Hippocampal formation (tissue), 2 donors: ENCODE results near the gene NAA15.
"Not testable (repeated sequence)": the region's sequence is repeated elsewhere in the genome, so short reads cannot be mapped to it uniquely, and the experiment has no call there.

ENCODE experiments used
- DNase-seq, 2 donors: peaks; one replicate each; lab custom pipeline; 2025; lab: John Stamatoyannopoulos, UW

NAA15 gene

DNA sequence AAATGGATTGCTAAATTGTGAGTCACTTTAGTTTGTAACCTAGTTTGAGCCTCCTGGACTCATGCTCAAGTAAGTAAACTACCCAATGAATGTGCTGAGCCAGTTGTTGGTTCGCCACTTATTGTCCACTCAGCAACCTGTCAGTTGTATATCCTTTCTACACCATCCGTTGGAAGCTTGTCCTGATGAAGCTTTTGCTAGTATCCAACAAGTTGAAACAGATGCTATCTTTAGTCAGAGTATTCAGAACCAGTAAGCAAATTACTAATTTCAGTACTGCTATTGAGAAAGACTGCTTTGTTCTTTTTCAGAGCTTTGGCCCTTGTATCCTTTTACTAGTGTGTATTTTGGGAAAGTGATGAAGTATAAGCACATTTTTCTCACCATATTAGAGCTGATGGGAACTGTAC is 4.3 kb upstream of the NAA15 start:
- DNase-seq, result no peak

DNA sequence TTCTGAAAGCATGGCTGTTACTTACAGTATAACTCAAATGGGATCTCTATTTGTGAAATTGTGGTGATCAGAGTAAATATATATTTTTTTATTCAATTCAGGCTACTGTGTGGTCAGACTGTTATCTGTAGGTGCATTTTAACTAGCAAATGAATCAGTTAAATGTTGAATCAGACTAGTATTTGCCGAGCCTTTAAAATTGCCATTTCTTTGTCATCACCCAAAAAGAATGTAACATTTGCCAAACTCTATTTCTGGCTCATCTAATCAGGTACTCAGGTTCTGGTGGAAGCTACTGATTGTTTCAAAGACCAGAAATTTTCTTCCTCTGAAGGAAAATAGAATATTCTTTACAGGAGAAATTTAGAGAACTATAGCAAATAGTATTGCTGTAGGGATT is 1.8 kb upstream of the NAA15 start:
- no peak for DNase-seq

DNA sequence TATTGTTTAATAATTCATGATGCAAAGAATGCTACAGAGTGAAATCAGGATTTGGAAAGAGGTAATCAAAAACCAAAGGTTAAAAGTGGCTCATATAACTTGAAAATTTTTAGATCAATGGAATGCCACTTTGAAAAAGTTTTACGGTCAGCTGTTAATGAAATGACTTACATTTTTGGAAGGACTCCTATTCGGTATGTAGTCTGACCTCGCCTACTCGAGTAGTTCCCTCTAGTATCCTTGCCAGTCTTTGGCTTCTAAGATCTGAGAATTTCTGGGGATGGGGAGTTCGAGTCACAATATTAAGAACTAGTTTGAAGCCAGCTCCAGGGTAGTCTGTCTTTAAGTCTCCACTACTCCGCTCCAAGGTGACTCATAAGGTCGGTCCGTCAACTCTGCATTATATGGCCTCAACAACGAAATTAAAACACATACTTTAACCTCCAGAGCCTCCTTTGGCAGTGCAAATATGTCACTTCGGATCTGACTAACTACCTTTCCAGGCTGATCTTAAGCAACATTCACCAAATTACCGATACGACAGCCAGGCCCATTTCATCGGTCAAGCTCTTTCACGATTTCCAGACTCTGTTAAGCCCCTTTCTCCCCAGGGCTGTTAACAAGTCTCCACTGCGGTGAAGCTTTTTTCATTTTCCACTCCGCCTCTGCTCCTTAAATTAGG is 733 bp upstream of the NAA15 start:
- no peak for DNase-seq

DNA sequence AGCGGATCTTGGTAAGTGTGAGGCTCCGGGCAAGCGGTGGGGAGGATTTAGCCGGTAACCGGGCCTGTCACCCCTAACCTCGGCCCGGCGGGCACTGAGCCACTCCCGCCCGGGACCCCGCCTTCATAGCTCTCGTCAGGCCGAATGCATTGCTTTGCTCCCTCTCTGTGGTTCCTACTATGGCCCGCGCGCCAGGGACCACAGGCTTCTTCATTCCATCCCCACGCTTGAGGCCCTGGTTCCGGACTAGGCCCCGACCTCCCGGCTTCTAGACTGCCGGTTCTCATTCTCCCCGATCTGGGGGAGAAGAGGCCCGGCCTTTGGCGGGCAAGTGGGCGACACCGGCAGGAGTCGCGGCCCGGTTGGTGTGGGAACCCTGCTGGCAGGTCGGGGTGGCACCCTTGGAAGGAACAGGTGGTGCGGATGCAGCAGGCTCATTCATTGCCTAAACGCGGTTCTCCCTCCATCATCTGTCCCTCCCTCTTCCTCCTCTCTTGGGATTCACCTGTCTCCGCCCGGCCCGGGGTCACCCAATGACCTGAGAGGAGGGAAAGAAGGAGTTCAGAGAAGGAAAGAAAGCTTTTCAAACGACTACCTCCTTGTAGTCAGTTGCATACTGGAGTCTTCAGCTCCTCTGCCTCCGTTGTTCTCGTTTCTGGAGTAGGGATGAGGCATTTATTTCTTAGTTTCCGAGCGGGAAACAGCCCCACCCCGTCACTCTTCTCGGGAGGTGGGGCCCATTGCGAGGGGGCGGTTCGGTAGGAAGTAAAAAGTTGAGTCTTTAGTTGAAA is 711 bp downstream of the NAA15 start, which contains the start of gene NDUFC1:
Gene NDUFC1 (minus strand): TSS at position 657 of the 791 bp plus-strand sequence. CDS start 6,679 bp downstream, outside the sequence.
- peak; percentile 41 to 42 for DNase-seq

- no peak for DNase-seq
Observed at GRCh38 chr4:139304920-139305319, 3.6 kb downstream of the NAA15 start.

- DNase-seq, result no peak
Observed at GRCh38 chr4:139311909-139312308, 10.6 kb downstream of the NAA15 start.

DNA sequence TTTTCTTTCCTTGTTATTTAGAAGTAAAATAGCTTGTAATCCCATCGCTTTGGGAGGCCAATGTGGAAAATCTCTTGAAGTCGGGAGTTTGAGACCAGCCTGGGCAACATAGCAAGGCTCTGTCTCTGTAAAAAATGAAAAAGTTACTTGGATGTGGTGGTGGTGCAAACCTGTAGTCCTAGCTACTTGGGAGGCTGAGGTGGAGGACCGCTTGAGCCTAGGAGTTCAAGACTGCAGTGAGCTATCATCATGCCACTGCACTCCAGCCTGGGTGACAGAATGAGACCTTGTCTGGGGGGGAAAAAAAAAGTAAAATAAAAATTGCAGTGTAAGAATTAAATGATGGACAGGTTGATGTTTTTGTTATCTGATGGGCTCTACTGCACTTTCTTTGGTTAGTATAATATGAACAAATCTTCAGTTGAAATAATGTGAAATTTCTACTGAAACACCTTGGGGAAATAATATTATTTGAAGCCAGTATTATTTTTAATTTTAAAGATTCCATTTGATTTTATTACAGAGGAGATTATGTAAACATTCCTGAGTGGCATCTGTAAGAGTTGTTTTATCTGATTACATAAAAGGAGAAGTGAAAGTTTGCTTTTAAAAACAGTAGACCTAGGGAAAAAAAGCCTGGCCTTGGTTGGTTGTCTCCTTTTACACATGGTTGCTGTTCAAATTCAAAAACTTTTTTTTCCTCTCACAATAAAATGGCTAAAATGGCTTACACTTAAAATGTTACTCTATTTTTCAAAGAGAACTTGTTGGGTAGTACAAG is 11.4 kb downstream of the NAA15 start:
- no peak for DNase-seq

DNA sequence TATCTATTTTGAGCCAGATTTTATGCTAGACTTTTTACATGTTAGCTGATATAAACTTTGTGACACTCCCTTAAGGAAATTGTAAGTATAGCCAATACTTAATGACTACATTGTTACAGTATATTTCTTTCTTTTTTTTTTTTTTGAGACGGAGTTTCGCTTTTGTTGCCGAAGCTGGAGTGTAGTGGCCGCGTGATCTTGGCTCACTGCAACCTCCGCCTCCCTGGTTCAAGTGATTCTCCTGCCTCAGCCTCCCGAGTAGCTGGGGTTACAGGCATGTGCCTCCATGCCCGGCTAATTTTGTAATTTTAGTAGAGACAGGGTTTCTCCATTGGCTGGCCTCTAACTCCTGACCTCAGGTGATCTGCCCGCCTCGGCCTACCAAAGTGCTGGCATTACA is 12.1 kb downstream of the NAA15 start:
- DNase-seq, result not testable (repeated sequence)

- DNase-seq, result no peak
Observed at GRCh38 chr4:139314047-139314800, 12.9 kb downstream of the NAA15 start.

- DNase-seq, result no peak
Observed at GRCh38 chr4:139315221-139315675, 13.9 kb downstream of the NAA15 start.

- DNase-seq, result no peak
Observed at GRCh38 chr4:139316733-139317132, 15.4 kb downstream of the NAA15 start.

- no peak for DNase-seq
Observed at GRCh38 chr4:139317635-139318034, 16.3 kb downstream of the NAA15 start.

DNA sequence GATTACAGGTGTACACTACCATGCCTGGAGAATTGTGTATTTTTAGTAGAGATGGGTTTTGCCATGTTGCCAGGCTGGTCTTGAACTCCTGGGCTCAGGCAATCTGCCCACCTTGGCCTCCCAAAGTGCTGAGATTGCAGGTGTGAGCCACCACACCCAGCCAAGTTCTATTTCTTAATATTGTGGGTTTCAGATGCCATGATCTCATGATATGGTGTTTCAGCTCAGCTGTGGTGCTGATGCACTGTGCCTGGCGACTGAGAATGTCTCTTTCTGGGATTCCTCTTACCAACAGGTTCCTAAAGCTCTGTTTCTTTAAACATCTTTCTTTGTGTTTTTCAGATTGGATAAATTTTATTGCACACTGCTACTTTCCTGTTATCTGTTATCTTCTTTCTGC is 18.3 kb downstream of the NAA15 start:
- DNase-seq, result no peak

DNA sequence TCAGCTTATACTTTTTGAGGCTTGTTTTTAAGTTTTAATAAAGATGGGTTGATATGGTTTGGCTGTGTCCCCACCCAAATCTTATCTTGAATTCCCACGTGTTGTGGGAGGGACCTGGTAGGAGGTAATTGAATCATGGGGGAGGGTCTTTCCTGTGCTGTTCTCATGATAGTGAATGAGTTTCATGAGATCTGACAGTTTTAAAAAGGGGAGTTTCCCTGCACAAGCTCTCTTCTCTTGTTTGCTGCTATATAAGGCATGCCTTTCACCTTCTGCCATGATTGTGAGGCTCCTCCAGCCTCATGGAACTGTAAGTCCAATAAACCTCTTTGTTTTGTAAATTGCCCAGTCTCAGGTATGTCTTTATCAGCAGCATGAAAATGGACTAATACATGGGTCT is 20.8 kb downstream of the NAA15 start:
- DNase-seq, result not testable (repeated sequence)

- not testable (repeated sequence) for DNase-seq
Observed at GRCh38 chr4:139322541-139322940, 21.2 kb downstream of the NAA15 start.

DNA sequence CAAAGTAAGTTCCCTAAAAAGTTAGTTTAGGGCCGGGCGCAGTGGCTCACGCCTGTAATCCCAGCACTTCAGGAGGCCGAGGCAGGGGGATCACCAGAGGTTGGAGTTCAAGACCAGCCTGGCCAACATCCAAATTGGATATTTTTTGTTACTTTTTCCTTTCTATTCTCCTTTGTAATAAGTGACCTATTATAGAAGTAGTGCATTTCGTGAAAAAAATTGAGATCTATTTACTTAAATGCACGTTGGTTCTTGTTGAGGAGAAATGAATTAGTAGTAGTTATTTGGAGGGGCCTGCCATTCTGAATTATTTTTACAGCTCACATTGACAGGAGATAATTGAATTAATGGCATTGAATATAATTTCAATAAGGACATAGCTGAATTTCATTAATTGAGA is 23.3 kb downstream of the NAA15 start:
- DNase-seq, result no peak

- DNase-seq, result no peak
Observed at GRCh38 chr4:139329665-139330200, 28.4 kb downstream of the NAA15 start.

- peak in 1 of 2 donors; percentile 63 for DNase-seq
Observed at GRCh38 chr4:139330283-139330682, 29.0 kb downstream of the NAA15 start.

- no peak for DNase-seq
Observed at GRCh38 chr4:139331185-139331584, 29.9 kb downstream of the NAA15 start.

DNA sequence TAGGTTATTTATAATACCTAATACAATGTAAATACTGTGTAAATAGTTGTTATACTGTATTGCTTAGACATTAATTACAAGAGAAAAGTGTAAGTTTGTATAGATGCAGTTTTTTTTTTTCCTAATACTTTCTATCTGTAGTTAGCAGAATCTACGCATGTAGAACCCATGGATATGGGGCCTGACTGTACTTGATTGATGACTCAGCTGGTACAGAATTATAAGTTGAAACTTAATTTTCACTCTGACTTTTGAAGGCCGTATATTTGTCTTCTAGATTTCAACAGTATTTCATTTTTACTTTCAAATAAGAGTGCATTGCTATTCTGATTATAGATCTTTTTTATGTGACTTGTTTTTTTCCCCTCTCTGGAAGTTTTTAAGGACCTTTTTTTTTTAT is 31.7 kb downstream of the NAA15 start:
- no peak for DNase-seq

- DNase-seq, result no peak
Observed at GRCh38 chr4:139337612-139338011, 36.3 kb downstream of the NAA15 start.
